ENCODE measurements around the gene TMED6.

GRCh38 chr16:69393898-69394849, 42.6 kb upstream of the TMED6 start:
- TF ChIP-seq, protein P1, sequence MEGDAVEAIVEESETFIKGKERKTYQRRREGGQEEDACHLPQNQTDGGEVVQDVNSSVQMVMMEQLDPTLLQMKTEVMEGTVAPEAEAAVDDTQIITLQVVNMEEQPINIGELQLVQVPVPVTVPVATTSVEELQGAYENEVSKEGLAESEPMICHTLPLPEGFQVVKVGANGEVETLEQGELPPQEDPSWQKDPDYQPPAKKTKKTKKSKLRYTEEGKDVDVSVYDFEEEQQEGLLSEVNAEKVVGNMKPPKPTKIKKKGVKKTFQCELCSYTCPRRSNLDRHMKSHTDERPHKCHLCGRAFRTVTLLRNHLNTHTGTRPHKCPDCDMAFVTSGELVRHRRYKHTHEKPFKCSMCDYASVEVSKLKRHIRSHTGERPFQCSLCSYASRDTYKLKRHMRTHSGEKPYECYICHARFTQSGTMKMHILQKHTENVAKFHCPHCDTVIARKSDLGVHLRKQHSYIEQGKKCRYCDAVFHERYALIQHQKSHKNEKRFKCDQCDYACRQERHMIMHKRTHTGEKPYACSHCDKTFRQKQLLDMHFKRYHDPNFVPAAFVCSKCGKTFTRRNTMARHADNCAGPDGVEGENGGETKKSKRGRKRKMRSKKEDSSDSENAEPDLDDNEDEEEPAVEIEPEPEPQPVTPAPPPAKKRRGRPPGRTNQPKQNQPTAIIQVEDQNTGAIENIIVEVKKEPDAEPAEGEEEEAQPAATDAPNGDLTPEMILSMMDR (IDR thresholded peaks at IDR 0.05; ENCODE audit: low read depth, low read length): no peak
- no peak for TF ChIP-seq EZH2phosphoT487 (IDR thresholded peaks at IDR 0.05; ENCODE audit: low read depth)

Data from OCI-LY3 (cell line).